Gastrocnemius medialis (tissue), 4 donors: Measurements from ENCODE around the gene STARD13.

Experiments
- CTCF ChIP-seq, 5 experiments: fragments of 450-650 bp in 3 of 5; fragments of 200-600 bp in 2 of 5; sonication (generic) in 2 of 5; IDR thresholded peaks in 4 of 5; conservative IDR thresholded peaks in 1 of 5; 1 replicate in 4 of 5; 2 replicates in 1 of 5; pipeline ENCODE4 v1.5.1; 2016 to 2019; ENCODE audit warnings: antibody characterized with exemption in 5 of 5, mild to moderate bottlenecking in 3 of 5, moderate library complexity in 3 of 5
- POLR2A ChIP-seq, 2 donors: fragments of 450-650 bp; IDR thresholded peaks; one replicate each; pipeline ENCODE4 v1.6.1; 2017; ENCODE audit warnings: antibody characterized with exemption in 2 of 2, mild to moderate bottlenecking in 2 of 2, moderate library complexity in 2 of 2

DNA sequence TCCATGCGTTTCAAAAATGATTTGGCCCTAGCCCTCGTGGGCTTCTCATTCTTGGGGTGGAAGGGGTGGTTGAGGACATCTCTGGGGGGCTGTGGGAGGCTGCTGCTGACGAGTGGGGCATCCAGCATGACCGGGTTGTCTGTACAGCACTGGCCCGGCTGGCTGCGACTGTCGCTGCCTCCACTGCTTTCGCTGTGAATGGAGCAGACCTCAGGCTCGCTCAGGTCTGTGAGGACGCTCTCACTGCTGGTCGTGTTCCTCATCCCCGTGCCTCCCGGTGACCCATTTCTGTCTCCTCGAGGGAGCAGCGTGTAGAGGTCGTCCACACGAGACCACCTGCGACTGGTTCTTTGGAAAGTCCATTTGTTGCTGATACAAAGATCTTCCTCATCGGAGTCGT lies 155.7 kb downstream of the STARD13 start:
- TF ChIP-seq CTCF (IDR thresholded peaks at IDR 0.05 in 4 of 5, conservative IDR thresholded peaks at IDR 0.05 in 1 of 5) (no peak), POLR2A (IDR thresholded peaks at IDR 0.05) (no peak)
